HG03025 (cell line): ENCODE data around the gene TRIML2.
"Not testable (repeated sequence)": the region's sequence is repeated elsewhere in the genome, so short reads cannot be mapped to it uniquely, and the experiment has no call there.

Source experiments
- ATAC-seq: cut with Tn5 transposase; IDR thresholded peaks from one replicate; pipeline ENCODE4 v1.9.1; 2021; ENCODE audit warnings: mild to moderate bottlenecking, moderate library complexity; ENCODE audit not compliant: unreplicated experiment, low FRiP score

The TRIML2 gene

GRCh38 chr4:188107931-188108843 is 1.2 kb downstream of the TRIML2 start:
- ATAC-seq = no peak

DNA sequence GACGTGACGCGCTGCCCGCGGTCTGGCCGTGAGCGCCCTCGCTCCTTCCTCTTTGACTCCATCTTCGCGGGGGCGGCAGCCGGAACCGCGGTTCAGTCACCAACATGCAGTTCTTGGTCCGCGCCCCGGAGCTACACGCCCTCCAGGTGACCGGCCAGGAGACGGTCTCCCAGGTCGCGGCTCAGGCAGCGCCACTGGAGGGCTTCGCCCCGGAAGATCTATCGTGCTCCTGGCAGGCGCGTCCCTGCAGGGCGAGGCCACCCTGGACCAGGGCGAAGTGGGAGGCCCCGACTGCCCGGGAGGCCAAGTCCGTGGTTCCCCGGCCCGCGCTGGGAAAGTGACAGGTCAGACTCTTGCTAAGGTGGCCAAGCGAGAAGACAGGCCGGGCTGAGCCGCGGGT is 2.9 kb downstream of the TRIML2 start:
- no peak for ATAC-seq

DNA sequence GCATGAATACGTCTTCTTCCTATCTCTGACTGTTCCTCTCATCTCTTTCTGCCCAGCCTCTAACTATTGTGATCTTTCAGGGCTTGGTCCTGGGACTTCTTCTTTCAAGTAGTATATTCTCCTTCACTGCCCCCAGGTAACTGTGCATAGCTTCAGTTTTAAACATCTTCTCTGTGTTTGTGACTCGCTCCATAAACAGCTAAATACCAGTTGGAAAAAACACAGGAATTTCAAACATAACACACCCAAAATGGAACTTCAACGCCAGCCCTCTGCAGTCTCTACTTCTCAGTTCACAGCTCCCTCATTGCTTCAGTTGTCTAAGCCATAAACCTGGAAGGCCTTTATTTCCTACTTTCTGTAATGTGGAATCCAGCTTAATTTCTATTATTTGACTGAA is 16.6 kb downstream of the TRIML2 start:
- ATAC-seq = no peak

DNA sequence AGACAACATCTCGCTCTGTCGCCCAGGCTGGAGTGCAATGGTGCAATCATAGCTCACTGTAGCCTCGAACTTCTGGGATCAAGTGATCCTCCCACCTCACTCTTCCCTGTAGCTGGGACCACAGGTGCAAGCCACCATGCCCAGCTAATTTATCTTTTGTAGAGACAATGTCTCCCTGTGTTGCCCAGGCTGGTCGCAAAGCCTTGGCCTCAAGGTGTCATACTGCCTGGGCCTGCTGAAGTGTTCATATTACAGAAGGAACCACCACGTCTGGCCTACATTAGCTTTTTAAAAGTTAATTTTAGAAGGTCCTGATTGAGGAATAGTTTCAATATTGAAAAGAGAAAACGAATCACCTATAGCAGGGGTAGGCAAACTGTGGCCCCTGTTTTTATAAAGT is 22.5 kb downstream of the TRIML2 start:
- no peak for ATAC-seq

DNA sequence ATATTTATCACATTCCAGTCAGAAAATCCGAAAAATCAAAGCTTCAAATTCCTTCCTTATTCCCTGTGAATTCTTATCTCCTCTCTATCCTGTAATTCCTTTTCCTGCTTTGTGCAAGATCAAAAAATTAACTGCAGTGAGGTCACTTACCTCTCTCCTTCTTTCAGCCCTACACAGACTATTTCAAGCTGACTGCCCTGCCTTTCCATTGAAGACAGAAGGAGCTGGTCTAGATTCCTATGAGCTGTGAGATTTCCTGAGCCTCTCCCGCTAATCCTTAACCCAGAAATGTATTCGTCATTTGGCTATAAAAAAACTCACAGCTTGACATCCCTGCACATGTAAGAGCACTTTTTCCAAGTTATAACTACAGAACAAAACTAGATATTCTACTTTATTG is 26.6 kb downstream of the TRIML2 start:
- ATAC-seq = no peak

DNA sequence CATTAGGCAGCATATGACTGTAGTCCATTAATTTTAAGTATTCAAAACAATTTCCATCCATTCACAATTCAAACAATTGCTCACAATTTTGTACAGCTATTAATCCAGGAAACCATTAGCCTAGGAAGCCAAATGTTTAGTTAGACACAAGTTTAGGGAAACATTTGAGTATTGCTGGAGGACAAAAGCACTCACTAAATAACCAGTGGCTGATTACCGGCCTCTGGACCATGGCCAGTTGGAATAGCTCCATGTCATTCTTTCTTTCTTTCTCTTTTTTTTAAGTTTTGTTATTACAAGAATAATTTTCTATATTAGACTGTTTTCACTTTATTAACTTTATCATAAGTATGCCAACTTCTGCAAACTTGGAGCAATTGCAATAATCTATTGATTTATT is 31.3 kb downstream of the TRIML2 start:
- ATAC-seq = no peak

GRCh38 chr4:188076169-188076568 is 33.2 kb downstream of the TRIML2 start:
- no peak for ATAC-seq

DNA sequence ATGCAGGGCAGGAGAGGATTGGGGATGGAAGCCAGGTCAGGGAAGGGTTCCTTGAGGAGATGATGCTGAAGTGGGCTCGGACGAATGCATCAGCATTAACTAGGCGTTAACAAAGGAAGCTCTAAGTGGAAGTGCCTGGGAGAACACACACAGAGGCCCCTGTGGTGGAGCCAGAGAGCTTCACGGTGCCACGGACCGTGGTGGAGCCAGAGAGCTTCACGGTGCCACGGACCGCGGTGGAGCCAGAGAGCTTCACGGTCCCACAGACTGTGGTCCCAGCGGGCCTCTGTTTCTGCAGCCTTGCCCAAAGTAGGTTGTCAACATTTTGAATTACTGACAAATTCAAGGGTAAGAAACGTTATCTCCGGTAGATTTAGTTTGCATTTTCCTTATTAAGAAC is 48.3 kb downstream of the TRIML2 start:
- no peak for ATAC-seq

DNA sequence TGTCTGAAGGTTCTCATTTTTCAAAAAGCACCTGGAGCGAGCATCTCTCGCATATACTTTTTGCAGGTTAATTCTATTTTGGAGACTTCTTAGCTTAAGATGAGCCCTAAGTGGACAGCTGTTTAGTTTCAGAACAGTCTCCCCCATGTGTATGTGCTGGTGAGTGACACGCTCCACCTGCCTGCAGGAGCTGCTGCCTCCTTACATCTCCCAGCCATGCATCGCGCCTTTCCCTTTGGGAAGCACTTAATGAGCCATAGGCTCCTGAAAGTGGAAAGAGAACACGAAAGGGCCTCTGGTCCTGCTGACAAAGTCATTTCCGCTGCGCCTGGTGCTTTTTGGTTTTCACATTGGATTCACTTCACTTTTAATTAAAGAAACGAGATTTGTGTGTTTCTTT is 56.1 kb downstream of the TRIML2 start:
- no peak for ATAC-seq

DNA sequence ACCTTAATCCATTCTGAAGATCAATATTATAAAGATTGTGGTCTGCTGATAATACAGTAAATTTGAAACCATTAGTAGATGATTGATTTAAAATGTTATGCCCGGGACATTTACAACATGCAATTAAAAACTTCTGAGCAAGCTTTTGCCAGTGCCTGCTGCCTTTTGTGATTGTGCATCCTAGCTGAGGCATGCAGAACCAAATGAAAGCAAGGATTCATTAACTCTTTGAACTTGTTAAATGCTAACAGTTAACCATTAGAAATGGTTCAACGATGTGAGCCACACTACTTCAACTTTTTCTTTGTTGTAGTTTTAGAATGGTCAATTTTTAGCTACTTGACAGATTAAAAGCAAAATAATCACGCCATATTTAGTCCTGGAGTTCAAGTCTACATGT is 62.7 kb downstream of the TRIML2 start:
- no peak for ATAC-seq

- not testable (repeated sequence) for ATAC-seq
Observed at GRCh38 chr4:188045461-188045860, 63.9 kb downstream of the TRIML2 start.

DNA sequence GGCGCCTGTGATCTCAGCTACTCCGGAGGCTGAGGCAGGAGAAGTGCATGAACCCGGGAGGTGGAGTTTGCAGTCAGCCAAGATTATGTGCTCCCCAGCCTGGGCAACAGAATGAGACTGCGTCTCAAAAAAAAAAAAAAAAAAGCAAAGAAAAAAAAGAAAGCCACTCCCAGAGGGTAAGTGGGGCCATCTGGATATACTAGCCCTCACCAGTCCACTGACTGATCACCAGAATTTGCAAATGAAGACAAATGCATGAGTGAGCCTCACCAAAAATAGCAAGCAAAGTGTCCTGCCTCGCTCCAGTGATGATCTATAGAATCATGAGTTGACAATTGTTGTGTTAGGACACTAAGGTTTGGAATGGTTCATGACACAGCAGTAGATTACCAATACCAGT is 66.2 kb downstream of the TRIML2 start:
- no peak for ATAC-seq

GRCh38 chr4:188042191-188042590 is 67.2 kb downstream of the TRIML2 start:
- ATAC-seq = no peak

- no peak for ATAC-seq
Observed at GRCh38 chr4:188041721-188042120, 67.7 kb downstream of the TRIML2 start.
